GM18951 (cell line): ENCODE measurements around the gene F2RL3.

Experiments
- POLR2A ChIP-seq: IDR thresholded peaks from 4 replicates; pipeline ENCODE4 v1.6.1; 2011; ENCODE audit warnings: mild to moderate bottlenecking; ENCODE audit not compliant: insufficient read length, insufficient read depth; ENCODE audit errors: extremely low read depth
- in situ Hi-C: fragments of 300-500 bp; cut with MboI; formaldehyde crosslinking; loops from one replicate; pipeline ENCODE4 v1.12.0; 2022; ENCODE audit warnings: low sequenced_read_pairs, mixed read lengths, inconsistent platforms; ENCODE audit not compliant: unreplicated experiment

Gene F2RL3

DNA sequence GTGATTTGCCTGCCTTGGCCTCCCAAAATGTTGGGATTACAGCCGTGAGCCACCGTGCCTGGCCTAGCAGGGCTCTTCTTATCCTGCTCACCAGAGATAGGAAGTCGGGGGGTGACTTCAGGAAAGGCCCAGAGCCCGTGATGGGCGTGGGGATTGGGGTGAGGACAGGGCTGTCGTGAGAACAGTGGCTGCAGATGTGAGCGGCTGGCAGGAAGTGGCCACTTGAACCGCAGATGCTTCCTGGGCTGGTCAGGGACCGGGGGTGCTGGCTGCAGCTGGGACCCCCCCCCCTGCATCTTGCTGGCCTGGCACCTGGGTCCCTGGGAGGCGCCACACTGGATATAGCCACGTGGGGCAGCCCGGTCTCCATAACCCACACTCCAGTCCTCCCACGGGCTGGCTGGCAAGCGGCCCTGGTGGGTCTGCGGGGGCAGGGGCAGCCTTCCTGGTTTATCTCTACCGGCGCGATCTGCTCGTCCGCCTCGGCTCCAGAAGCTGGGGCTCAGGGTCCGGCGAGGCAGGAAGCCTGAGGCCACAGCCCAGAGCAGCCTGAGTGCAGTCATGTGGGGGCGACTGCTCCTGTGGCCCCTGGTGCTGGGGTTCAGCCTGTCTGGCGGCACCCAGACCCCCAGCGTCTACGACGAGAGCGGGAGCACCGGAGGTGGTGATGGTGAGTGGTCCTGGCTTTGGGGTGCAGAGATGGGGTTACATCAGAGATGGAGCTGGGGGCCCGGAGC, at the start of gene F2RL3:
Gene F2RL3, plus strand, starts transcription at position 371 of the 737 bp plus-strand sequence. Its CDS starts 191 bp downstream, at position 562.
- in situ Hi-C loops: no loop called here
- TF ChIP-seq POLR2A: peak; percentile 41

DNA sequence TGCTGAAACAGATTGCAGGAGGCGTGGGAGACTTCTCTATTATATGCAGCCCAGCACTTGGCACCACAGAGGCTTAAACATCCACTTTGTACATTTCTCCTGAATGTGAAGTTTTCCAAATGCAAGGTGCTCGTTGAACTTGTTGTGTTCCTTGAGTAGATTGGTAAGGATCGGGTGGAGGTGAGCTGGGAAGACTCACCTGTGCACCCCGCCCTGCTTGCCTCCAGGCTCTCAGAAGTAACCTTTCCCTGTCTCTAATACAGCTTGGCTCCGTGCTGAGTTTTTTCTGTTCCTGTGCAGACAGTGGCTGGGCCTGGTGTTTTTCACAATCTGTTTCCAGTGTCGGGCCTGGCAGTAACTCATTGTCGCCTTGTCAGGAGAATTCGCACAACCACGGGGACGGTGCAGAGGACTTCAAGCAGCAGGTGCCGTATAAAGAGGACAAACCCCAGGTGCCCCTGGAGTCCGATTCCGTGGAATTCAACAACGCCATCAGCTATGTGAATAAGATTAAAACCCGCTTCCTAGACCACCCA, 47.3 kb upstream of the F2RL3 start:
- no peak for TF ChIP-seq POLR2A
- in situ Hi-C loops: no loop called here

DNA sequence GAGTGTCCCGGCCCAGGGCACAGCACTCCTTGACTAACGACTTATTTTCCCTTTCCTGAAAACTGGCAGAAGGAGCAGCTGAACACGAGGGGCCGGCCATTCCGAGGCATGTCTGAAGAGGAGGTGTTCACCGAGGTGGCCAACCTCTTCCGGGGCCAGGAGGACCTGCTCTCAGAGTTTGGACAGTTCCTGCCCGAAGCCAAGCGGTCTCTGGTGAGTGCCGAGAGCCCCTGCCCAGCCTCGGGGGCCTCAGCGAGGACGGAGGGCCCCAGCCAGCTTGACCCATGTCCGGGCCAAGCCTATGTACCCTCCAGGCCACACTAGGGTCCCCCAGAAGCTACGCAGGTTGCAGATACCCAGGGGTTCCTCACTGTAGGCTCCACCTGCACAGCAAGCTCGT, 41.9 kb upstream of the F2RL3 start:
- in situ Hi-C loops: no loop called here
- TF ChIP-seq POLR2A: no peak

DNA sequence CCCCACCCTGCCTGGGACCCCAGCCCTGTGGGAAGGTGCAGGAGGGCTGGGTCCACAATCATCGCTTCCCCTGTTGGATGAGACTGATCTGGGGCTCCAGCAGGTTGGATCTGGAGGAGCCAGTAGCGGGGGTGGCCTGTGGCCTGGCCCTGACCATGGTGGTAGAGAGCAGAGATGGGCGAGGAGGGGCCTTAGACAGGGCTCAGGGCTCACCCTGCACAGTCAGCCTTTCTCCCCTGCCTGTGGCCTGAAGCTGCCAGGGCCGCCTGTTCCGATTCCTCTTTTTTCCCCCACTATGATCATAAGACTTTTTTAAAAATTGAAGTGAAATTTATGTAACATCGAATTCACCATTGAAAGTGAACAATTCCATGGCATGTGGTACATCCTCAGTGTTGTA, 41.4 kb upstream of the F2RL3 start:
- TF ChIP-seq POLR2A: no peak
- in situ Hi-C loops: no loop called here

DNA sequence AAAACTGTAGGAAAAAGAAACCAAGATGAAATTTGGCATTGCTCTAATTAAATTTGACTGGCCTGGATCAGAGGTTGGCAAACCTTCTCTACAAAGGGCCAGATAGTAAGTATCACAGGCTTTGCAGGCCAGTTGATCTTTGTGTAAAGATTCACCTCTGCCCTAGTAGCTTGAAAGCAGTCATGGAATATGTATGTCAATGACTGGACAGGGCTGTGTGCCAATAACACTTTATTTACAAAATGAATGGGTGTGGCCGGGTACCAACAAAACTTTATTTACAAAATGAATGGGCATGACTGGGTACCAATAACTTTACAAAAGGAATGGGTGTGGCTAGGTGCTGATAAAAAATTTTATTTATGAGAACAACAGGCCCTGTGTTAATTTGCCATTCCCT, 39.6 kb upstream of the F2RL3 start:
- no peak for TF ChIP-seq POLR2A
- in situ Hi-C loops: no loop called here

DNA sequence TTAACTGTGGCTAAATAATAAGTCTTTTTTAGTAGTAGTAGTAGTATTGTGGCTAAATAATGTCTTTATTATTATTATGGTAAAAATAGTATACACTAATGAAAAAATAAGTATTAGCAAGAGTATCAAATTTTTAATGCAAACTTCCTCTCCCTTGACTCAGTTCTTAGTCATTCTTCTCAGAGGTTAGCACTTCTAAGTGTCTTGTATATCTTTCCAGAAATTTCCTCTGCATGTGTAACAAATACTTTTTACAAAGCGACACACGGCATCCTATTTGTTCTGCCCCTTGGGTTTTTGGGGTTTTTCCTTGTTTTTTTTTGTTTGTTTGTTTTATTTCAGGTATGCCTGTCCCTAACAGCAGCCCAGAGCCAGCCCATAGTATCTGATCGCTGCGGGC, 38.7 kb upstream of the F2RL3 start:
- in situ Hi-C loops: no loop called here
- no peak for TF ChIP-seq POLR2A

DNA sequence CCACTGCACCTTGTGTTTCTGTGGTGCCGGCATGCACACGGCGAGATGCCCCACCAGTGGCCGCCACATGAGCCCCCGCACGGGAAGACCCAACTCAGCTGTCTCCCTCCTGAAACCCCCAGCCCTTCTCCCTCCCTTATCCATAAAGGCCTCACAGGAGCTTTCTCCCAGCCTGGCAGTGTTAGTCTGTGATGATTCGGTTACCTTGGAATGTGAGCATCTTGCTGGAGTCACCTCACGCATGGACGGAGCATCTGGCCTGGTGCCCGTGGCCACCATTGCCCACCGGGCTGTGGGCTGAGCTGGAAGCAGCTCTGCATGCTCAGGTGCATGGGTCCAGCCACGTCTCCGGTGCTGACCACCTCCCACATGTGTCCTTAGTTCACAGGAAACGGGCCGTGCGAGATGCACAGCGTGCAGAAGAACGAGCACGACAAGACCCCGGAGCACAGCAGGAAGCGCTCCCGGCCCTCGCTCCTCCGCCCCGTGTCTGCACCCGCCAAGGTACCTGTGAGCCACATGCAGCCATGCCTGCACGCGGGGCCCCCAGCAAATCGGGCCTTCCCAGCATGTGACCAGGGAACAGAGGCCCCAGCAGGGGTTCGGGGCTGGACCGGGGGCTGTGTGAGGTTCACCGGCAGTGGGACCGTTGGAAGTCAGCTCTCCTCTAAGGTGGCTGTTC, 37.6 kb upstream of the F2RL3 start:
- no peak for TF ChIP-seq POLR2A
- in situ Hi-C loops: no loop called here

DNA sequence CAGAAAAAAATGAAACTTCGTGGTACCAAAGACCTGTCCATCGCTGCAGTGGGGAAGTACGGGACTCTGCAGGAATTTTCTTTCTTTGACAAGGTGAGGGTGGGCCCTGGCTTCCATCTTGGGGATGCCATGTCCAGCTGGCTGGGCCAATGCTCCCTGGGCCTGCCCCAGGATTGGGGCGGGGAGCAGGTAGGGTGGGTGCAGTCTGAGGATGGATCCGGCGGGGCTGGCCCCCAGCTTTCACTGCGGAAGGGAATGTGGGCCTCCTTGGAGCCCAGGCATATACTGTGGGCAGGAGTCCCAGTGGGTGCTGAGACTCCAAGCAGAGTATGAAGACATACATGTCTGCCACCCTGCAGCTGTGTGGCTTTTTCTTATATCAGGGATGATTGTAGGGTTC, 35.7 kb upstream of the F2RL3 start:
- no peak for TF ChIP-seq POLR2A
- in situ Hi-C loops: no loop called here

DNA sequence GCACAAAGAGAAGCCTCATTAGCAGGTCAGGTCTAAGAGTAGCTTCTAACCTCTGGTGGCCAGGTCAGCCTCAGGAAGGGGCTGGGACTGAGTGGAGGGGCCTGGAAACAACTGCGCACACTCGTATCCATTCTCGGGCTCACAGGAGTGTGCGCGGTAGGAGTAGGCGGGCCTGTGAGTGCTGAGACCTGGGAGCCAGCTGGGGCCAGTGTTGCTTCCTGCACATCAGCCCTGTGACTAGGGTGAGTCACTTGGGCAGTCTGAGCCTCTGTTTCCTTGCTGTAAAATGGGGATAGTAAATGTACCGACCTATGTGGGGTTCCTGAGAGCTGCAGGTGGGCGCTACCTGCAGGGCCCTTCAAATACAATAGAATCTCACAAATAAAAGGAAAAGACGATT, 32.7 kb upstream of the F2RL3 start:
- in situ Hi-C loops: no loop called here
- no peak for TF ChIP-seq POLR2A

DNA sequence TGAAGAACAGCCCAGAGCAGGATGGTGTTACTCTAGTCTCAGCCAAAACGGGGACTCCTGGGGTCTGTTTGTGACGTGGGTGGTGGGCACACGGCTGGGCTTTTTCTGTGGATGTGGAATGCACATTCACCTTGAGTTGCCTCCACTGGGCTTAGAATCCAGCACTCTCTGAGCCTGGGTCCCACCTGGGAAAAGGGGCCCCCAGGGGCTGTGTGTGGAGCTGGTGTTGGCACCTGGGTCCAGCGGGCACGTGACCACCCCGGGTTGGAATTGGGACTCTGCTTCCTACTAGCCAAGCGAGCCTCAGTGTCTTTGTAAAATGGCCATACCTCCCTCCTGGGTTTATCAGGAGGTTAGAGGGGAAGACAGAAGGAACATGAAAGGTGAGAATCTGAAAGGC, 29.2 kb upstream of the F2RL3 start:
- no peak for TF ChIP-seq POLR2A
- in situ Hi-C loops: no loop called here

DNA sequence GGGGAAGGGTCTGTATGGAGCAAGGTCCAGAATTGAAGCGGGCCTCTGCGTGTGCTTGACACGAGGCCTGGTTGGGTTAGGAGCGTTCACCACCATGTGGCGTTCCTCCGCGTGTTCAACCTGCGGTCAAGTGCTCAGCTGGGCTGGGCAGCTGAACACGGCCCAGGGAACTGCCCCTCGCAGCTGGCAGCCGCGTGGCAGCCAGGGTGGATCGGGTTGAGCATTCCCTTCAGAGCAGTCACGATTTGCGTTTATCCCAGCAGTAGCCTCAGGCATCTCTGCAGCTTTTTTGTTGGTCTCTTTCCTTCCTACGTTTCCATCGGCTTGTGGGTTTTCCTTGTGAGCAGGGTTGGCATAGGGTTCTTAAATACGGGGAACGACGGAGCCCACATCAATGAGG, 28.7 kb upstream of the F2RL3 start:
- in situ Hi-C loops: no loop called here
- no peak for TF ChIP-seq POLR2A

DNA sequence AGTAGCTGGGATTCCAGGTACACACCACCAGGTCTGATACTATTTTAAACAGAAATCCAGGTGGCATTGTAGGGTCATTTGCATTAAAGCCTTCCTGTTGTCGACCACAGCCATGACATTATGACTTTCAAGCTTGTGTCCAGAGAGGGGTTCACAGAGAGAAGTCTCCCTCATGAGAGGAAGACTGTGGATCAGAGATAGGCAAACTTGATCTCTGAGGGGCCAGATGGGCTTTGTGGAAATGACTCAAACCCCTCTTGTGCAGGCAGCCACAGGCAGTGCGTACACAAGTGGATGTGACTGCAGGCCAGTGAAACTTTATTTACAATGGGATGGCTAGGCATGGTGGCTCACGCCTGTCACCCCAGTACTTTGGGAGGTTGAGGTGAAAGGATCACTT, 27.8 kb upstream of the F2RL3 start:
- TF ChIP-seq POLR2A: no peak
- in situ Hi-C loops: no loop called here

DNA sequence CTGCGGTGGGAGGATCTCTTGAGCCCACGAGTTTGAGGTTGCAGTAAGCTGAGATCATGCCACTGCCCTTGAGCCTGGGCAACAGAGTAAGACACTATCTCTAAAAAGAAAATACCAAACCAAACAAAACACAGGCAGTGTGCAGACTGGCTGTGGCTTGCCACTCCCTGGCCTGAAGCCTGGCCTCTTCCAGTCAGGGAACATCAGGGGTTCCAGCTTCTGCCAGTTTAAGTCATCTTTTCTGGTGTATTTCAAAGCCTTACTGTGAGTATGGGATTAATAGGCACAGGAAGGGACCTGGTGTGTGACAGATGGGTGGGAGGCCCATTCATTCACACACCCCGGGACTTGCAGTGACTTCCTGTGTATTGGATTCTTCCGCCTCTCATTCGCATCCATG, 27.0 kb upstream of the F2RL3 start:
- in situ Hi-C loops: no loop called here
- TF ChIP-seq POLR2A: no peak

DNA sequence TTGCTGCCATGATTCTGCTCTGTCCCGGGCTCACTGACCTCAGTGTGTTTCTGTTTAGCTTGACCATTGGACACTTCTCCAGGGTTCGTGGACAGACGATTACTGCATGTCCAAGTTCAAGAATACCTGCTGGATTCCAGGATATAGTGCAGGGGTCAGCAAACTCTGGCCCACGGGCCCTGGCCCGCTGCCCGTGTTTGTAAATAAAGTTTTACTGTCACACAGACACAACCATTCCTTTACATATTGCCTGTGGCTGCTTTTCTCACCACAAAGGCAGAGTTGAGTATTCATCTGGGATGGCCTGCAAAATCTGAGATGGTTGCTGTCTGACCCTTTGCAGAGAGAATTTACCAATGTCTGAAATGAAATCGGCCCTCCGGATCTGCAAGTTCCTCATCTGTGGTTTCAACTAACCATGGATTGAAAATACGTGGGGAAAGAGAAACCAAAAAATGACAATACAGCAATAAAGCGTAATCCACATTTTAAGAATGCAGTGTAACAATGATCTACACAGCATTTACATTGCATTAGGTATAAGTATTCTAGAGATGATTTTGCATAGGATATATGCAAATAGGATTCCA, 25.9 kb upstream of the F2RL3 start:
- in situ Hi-C loops: no loop called here

More for the DNA sequence above, 25.9 kb upstream of the F2RL3 start:
- no peak for TF ChIP-seq POLR2A
